Gastrocnemius medialis (tissue), 4 donors: ENCODE data around the gene CACNA2D1.
"Not testable (repeated sequence)": the region's sequence is repeated elsewhere in the genome, so short reads cannot be mapped to it uniquely, and the experiment has no call there.

Experiments
- POLR2A ChIP-seq, 2 donors: fragments of 450-650 bp; IDR thresholded peaks; one replicate each; pipeline ENCODE4 v1.6.1; 2017; ENCODE audit warnings: antibody characterized with exemption in 2 of 2, mild to moderate bottlenecking in 2 of 2, moderate library complexity in 2 of 2
- TF ChIP-seq, protein P1 (sequence below), 5 experiments: fragments of 450-650 bp in 3 of 5; fragments of 200-600 bp in 2 of 5; sonication (generic) in 2 of 5; IDR thresholded peaks in 4 of 5; conservative IDR thresholded peaks in 1 of 5; 1 replicate in 4 of 5; 2 replicates in 1 of 5; pipeline ENCODE4 v1.5.1; 2016 to 2019; ENCODE audit warnings: antibody characterized with exemption in 5 of 5, mild to moderate bottlenecking in 3 of 5, moderate library complexity in 3 of 5

DNA sequence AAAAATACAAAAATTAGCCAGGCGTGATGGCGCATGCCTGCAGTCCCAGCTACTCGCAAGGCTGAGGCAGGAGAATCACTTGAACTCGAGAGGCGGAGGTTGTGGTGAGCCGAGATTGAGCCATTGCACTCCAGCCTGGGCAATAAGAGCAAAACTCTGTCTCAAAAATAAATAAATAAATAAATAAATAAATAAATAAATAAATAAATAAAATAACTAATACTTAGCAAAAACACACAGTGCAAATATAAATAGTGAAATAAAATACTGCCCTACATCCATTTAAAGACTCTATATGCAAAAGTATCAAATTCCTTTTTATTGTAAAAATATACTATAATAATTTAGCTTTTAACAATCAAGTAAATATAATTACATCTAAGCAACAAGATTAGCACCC, 57.0 kb downstream of the CACNA2D1 start:
- TF ChIP-seq, protein P1, sequence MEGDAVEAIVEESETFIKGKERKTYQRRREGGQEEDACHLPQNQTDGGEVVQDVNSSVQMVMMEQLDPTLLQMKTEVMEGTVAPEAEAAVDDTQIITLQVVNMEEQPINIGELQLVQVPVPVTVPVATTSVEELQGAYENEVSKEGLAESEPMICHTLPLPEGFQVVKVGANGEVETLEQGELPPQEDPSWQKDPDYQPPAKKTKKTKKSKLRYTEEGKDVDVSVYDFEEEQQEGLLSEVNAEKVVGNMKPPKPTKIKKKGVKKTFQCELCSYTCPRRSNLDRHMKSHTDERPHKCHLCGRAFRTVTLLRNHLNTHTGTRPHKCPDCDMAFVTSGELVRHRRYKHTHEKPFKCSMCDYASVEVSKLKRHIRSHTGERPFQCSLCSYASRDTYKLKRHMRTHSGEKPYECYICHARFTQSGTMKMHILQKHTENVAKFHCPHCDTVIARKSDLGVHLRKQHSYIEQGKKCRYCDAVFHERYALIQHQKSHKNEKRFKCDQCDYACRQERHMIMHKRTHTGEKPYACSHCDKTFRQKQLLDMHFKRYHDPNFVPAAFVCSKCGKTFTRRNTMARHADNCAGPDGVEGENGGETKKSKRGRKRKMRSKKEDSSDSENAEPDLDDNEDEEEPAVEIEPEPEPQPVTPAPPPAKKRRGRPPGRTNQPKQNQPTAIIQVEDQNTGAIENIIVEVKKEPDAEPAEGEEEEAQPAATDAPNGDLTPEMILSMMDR (IDR thresholded peaks at IDR 0.05 in 4 of 5, conservative IDR thresholded peaks at IDR 0.05 in 1 of 5) = not testable (repeated sequence)
- not testable (repeated sequence) for TF ChIP-seq POLR2A (IDR thresholded peaks at IDR 0.05)
